ENCODE measurements around the gene SPZ1.
"Not testable (repeated sequence)": the region's sequence is repeated elsewhere in the genome, so short reads cannot be mapped to it uniquely, and the experiment has no call there.

SPZ1 gene

DNA sequence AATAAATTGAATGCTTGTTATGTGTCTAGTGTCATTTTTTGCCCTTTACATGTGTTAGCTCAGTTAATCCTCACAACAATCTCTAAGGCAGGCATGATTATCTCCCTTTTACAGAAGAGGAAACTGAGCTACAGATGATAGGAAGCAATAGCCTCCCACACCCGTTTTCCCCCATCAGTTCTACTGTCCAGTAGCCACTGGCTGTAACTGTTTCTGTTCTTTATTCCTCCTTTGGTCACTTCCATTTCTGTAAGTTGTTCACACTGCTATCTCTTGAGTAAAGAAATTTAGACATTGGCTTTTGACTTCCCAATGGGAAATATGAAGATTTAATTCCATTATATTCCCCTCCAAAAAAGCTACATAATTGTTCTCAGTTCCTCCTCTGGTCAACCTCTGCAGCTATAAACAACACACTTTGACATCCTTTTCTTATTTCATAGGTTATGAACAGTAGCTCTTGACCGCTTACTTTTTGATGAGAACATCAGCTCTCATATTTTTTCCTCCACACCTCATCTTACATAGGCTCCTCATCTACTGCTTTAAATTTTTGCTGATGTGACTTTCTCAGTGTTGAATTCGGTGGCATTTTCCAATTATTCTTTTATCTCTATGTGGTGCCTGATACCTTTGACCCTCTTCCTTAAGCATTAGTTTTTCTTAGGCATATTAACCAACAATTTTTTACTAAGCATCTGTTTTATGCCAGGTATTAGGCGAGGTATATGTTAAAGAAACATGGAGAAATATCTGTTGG lies 21.4 kb downstream of the SPZ1 start:
- no peak for DNase-seq

DNA sequence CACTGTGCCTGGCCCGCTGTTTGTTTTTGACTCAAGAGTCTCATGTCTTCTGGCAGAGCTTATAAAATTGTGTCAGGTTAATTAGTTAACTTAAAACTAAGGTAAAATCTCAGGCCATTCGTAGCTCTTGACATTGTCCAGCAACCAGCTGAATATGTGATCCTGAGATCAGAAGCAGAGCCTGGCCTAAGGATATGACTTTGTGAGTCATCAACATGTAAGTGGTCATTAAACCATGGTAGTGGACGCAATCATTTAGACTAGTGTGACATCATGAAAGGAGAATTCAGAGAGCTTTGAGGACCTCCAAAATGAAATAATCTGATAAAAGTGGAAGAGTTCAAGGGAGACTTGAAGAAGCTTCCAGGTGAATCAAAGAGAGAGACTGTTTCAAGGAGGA lies 23.3 kb downstream of the SPZ1 start:
- DNase-seq, result no peak

DNA sequence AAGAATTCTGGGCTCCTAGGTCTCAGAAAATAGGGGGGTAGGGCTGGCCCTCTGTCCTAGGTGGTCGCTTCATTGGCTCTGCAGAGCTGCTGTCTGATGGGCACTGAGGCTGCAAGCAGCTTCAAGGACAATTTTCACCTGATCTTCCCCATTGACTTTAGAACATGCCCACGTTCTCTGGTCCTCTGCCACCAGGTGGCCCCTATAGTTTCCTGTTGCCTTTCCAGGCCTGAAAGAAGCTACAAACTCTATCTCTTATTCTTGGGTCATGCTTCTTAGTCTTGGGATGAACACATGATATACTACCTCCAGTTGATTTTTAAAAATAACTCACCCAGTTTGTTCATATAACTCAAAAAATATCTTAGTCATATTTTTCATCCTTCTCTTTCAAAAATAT lies 26.3 kb downstream of the SPZ1 start:
- peak; percentile 12 for DNase-seq

DNA sequence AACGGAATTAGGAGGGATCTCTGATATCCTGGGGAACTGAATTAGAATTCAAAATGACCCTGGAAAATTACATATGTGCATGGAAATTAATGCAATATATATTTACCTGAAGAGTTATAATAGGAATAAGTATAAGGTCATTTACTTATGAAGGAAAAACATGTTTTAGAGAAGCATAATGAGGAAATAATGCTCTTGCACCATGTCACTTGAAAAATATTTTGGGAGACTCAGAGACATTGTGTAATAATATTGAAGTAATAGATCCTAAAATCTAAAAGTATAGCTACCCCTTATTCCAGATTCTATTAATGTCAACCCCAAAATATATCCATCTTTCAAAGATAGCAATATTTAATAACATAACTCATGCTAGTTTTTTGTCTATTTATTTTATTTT lies 28.4 kb downstream of the SPZ1 start:
- no peak for DNase-seq

DNA sequence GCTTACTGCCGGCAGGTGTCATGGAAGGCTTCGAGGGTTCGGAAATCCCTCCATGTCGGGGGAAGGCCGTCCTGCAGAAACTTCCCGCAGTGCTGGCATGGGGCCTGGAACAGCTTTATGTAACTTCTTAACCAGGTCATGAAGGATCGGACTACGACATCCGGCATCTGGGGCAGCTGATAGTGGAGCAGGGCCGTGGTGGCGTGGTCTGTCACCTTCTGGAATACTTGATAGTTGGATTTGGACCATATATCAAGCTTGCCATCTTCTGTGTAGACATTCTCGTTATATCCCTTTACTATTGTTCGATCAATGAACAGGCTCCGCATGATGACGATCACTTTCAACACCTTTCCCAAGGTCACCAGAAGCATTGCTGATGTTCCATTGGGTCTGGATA lies 31.2 kb downstream of the SPZ1 start:
- not testable (repeated sequence) for DNase-seq

DNA sequence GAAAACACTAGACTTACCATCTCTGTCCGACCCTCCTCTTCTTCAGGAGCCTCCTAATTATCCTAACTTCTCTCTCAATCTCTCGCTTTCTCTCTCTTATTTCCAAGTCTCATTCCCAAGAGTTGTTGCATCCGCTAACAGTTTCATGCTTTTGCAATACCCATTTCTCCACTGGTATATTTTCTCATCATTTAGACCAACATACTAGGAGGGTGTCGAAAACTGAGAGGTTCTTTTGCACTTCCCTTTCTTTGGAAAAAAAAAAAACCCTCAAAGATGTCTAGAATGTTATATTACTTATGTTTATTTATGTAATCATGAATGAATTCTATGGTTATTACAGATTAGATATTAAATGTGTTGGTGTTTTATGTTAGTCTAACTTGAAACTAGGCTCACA lies 35.9 kb downstream of the SPZ1 start:
- DNase-seq, result no peak

DNA sequence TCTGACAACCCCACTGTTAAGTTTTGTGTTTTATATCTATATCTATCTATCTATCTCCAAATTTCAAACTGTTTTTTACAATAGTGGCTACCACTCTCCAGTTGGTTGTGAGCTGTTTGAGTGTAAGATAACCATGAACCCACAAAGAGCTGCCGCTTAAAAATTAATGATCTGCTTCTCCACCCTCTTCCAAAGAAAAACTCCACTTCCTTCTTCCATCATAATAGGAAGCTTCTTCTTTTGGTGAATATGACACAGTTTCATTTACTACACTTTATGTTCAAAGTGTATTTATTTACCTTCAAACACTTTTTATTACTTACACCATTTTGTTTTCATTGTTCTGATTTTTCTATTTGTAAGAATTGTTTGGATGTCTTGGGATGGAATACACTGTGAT lies 37.9 kb downstream of the SPZ1 start:
- DNase-seq, result no peak

DNA sequence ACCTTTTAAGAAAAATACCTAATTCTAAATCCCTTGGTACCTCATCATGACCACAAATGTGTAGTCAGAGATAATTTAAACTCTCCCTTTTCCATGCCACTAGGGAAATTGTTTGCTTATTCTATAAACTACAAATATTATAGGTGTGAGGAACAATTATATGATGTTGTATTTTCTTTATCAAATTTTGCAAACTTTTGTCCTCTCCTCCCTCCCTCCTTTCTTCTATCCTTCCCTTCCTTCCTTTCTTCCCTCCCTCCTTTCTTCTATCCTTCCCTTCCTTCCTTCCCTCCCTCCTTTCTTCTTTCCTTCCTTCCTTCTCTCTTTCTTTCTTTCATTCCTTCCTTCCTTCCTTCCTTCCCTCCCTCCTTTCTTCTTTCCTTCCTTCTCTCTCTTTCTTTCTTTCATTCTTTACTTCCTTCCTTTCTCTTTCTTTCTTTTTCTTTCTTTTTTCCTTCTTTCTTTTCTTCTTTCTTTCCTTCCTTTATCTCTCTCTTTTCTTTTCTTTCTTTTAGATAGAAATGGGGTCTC lies 41.2 kb downstream of the SPZ1 start:
- no peak for DNase-seq

DNA sequence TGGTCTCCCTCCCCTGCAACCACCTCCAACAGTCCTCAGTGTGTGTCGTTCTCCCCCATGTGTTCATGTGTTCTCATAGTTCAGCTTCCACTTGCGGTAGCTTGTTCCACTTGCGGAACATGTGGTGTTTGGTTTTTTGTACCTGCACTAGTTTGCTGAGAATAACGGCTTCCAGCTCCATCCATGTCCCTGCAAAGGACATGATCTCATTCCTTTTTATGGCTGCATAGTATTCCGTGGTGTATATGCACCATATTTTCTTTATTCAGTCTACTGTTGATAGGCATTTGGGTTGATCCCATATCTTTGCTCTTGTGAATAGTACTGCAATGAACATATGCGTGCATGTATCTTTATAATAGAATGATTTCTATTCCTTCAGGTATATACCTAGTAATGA lies 45.1 kb downstream of the SPZ1 start:
- DNase-seq, result no peak

DNA sequence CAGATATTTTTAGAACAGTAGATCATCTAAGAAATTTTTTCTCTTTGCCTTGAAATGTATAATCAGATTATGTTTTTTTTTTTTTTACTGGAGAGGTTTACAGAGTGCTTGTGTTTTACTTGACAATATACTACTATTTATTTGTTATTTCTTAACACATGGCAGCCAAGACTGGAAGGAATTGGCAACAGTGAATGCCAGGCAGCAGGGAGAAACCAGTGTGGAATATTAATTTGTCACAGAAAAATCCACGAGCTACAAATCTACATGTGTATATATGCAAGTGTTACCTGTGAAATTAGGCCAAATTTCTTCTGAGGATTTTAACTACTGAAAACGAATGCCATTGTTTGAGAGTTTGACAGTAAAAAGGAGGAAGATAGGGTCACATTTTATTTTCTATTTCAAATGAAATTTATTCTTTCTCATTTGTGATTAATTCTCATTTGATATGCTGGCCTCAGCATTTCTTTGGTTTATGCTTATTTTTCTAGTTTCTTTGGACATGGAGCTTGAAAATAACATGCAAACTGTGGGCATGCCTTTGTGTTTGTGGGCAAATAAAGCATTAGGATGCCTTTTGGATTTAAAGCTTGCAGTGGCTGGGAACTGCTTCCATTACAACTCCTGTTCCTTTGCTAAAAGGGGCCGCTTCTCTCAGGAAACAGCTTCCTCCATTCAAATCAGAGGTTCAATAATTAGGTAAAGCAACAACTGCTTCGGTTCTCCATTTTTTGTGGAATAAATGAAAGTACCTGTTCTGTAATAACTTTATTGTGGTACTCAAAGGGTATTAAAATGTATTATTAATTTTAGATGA lies 49.1 kb downstream of the SPZ1 start:
- DNase-seq, result peak; percentile 38

DNA sequence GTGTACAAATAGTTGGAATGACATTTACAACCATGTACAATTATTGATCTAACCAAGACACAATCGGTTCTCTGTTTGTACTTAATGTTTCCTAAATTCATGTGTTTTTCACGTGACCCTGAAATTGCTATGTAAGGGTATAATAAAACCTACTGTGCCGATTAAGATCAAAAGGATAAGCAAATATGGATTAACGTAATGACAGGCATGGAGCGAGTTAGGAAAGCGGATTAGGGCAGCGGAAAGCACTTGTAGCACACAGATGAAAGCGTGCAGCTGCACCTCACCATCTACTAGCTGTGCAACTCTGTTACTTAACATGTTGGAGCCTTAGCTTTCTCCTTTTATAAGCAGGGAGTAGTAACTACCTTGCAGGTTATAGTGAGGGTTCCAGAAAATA lies 49.7 kb downstream of the SPZ1 start:
- DNase-seq, result peak; percentile 73

DNA sequence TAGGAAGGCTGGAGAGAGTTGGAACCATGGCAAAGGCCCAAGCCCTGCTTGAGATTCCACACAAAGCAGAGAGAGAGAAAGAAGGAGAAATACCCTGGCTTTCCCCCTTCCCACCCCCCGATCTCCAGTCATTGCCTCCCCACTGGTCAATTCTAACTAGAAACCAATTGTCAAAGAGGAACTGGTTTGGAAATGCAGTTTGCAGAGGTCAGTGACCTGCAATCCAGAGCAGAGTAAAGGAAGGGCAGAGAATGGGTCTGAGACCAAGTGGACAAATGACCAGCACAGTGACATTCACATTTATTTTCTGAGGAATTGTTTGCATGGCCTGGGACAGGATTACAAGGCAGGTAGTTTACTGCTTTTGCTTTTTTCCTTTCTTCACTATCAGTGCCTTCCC lies 50.6 kb downstream of the SPZ1 start:
- DNase-seq, result no peak

Measured in NCI-H526 treated with DMSO at 0.1 percent for 48 hours (cell line).